ENCODE measurements around the gene OVCH1. TPM values are rescaled to one million over a fixed set of nuclear protein-coding genes. Genes with fewer than 3 reads are reported as not detected.

The OVCH1 gene
- total and polyA plus RNA-seq, 2 experiments from 2014 or later = 0.53 TPM; not detected in 1

DNA sequence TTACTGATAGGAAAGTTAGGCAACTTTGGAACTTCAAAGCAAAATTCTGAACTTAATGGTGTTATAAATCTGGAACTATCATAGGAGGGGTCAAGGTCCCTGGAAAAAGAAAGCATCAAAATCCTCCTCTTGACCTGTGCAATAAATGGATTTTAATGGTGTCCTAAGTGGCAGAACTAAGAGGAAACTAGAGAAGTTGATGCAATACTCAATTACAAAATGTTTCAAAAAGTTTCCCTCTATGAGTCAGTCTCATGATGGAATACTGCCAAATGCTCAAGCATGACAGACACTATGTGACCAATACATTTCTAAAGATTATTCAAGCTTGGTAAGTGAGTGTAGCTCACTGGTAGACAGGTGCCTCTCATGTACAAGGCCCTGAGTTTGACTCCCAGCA is 68.9 kb downstream of the OVCH1 start:
- Histone ChIP-seq H3K4me2 (no peak overlapping the region), H3K27me3 (no peaks in the 10 kb centered on the region), H3K4me1 (ENCODE audit: insufficient read depth) (no peaks in the 10 kb centered on the region), H3K4me3 (no peak overlapping the region), H3K9me2 (replicated peaks; ENCODE audit: insufficient read depth) (no peaks in the 10 kb centered on the region), H4K20me1 (ENCODE audit: insufficient read depth, poor library complexity, severe bottlenecking) (no peaks in the 10 kb centered on the region), H3K36me3 (replicated peaks; ENCODE audit: insufficient read depth, low read depth) (no peaks in the 10 kb centered on the region), H3K9me3 (ENCODE audit: low read depth) (no peaks in the 10 kb centered on the region), H2AFZ (no peak overlapping the region), H3K79me2 (no peaks in the 10 kb centered on the region), H3K27ac (peak overlapping the region; percentile 18)
- TF ChIP-seq EZH2phosphoT487 (IDR thresholded peaks at IDR 0.05; ENCODE audit: low read depth, severe bottlenecking, unreplicated experiment) = no peak
- no peak for TF ChIP-seq EZH2 (IDR thresholded peaks at IDR 0.05; ENCODE audit: borderline replicate concordance)
- TF ChIP-seq, protein P1, sequence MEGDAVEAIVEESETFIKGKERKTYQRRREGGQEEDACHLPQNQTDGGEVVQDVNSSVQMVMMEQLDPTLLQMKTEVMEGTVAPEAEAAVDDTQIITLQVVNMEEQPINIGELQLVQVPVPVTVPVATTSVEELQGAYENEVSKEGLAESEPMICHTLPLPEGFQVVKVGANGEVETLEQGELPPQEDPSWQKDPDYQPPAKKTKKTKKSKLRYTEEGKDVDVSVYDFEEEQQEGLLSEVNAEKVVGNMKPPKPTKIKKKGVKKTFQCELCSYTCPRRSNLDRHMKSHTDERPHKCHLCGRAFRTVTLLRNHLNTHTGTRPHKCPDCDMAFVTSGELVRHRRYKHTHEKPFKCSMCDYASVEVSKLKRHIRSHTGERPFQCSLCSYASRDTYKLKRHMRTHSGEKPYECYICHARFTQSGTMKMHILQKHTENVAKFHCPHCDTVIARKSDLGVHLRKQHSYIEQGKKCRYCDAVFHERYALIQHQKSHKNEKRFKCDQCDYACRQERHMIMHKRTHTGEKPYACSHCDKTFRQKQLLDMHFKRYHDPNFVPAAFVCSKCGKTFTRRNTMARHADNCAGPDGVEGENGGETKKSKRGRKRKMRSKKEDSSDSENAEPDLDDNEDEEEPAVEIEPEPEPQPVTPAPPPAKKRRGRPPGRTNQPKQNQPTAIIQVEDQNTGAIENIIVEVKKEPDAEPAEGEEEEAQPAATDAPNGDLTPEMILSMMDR (IDR thresholded peaks at IDR 0.05; ENCODE audit: poor library complexity) = no peak
- DNase-seq (ENCODE audit: low spot score) = peak; percentile 25

DNA sequence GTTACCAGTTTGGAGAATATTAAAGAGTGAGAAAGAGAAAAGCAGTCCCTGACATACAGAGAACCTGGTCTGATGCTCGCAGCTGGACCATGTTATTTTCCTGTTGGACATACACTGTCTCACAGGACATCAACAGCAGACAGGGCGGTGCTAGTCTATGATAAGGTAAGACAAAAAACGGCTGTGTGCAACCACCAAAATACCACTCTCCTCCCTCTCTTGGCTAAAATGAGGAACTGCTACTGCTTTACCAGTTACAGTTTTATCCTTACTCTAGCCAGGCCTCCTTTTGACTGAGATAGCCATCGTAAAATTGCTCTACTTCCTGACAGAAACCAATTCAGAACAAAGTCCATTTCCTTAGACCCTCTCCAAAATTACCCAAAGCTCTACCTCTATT is 69.5 kb downstream of the OVCH1 start:
- no peak overlapping the region for H2AFZ ChIP-seq
- H3K36me3 ChIP-seq (replicated peaks; ENCODE audit: insufficient read depth, low read depth) = no peaks in the 10 kb centered on the region
- no peaks in the 10 kb centered on the region for H3K27me3 ChIP-seq
- no peaks in the 10 kb centered on the region for H3K79me2 ChIP-seq
- H3K4me3 ChIP-seq = no peak overlapping the region
- whole genome bisulfite sequencing (ENCODE audit: low lambda C conversion rate, missing lambda C conversion rate) = 72% methylated on average over 4 of the region's 4 CpGs
- H3K4me2 ChIP-seq = no peak overlapping the region
- H3K27ac ChIP-seq = no peak overlapping the region
- no peaks in the 10 kb centered on the region for H3K9me3 ChIP-seq (ENCODE audit: low read depth)
- peak; percentile 10 for DNase-seq (ENCODE audit: low spot score)
- H4K20me1 ChIP-seq (ENCODE audit: insufficient read depth, poor library complexity, severe bottlenecking) = no peaks in the 10 kb centered on the region
- no peaks in the 10 kb centered on the region for H3K9me2 ChIP-seq (replicated peaks; ENCODE audit: insufficient read depth)
- TF ChIP-seq EZH2 (IDR thresholded peaks at IDR 0.05; ENCODE audit: borderline replicate concordance) (no peak), EZH2phosphoT487 (IDR thresholded peaks at IDR 0.05; ENCODE audit: low read depth, severe bottlenecking, unreplicated experiment) (no peak)
- TF ChIP-seq, protein P1 (IDR thresholded peaks at IDR 0.05; ENCODE audit: poor library complexity) = no peak
- H3K4me1 ChIP-seq (ENCODE audit: insufficient read depth) = no peaks in the 10 kb centered on the region

DNA sequence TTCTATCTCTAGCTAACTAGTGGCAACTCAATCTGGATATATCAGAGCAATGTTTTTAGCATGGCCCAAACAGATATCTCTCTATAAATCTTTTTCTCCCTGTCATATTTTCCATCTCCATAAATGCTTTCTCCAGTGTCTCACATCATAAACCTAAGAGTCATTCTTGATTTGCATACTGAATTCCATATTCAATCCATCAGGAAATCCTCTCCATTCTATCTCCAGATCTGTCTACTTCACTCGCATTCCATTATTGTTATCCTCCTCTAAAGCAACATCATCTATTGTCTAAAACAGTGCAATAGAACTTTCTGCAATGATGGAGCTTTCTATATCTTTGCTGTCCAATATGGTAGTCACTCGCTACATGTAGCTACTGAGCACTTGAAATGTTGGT is 71.0 kb downstream of the OVCH1 start:
- H3K27me3 ChIP-seq = no peaks in the 10 kb centered on the region
- no peak for DNase-seq (ENCODE audit: low spot score)
- TF ChIP-seq, protein P1 (IDR thresholded peaks at IDR 0.05; ENCODE audit: poor library complexity) = no peak
- no peak for TF ChIP-seq EZH2phosphoT487 (IDR thresholded peaks at IDR 0.05; ENCODE audit: low read depth, severe bottlenecking, unreplicated experiment)
- no peak for TF ChIP-seq EZH2 (IDR thresholded peaks at IDR 0.05; ENCODE audit: borderline replicate concordance)
- H4K20me1 ChIP-seq (ENCODE audit: insufficient read depth, poor library complexity, severe bottlenecking) = no peaks in the 10 kb centered on the region
- no peaks in the 10 kb centered on the region for H3K79me2 ChIP-seq
- no peak overlapping the region for H3K27ac ChIP-seq
- WGBS (ENCODE audit: low lambda C conversion rate, missing lambda C conversion rate) = 94% methylated on average over 2 of the region's 2 CpGs
- H3K4me3 ChIP-seq = no peak overlapping the region
- H2AFZ ChIP-seq = no peak overlapping the region
- H3K36me3 ChIP-seq (replicated peaks; ENCODE audit: insufficient read depth, low read depth) = no peaks in the 10 kb centered on the region
- no peaks in the 10 kb centered on the region for H3K4me1 ChIP-seq (ENCODE audit: insufficient read depth)
- no peak overlapping the region for H3K4me2 ChIP-seq
- no peaks in the 10 kb centered on the region for H3K9me3 ChIP-seq (ENCODE audit: low read depth)
- no peaks in the 10 kb centered on the region for H3K9me2 ChIP-seq (replicated peaks; ENCODE audit: insufficient read depth)

DNA sequence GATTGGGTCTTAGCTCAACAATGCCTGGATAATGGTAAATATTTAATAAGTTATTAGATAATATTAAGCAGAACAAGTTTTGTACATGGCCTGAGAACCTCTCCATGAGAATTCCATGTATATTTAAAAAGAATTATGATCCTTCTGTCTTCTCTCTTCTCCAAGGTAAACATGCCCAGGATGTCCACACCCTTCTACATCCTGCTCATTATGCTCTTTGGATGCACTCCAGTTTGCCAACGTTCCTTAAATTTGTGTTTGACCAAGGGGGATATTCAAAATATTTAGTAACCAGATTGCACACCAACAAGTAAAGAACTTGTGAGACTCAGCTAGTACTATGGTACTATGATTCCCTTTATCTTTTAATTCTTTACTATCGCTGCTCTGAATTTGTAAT is 71.8 kb downstream of the OVCH1 start:
- TF ChIP-seq EZH2 (IDR thresholded peaks at IDR 0.05; ENCODE audit: borderline replicate concordance) (no peak), EZH2phosphoT487 (IDR thresholded peaks at IDR 0.05; ENCODE audit: low read depth, severe bottlenecking, unreplicated experiment) (no peak)
- TF ChIP-seq, protein P1 (IDR thresholded peaks at IDR 0.05; ENCODE audit: poor library complexity) = no peak
- no peaks in the 10 kb centered on the region for H3K27me3 ChIP-seq
- H3K4me3 ChIP-seq = no peak overlapping the region
- no peaks in the 10 kb centered on the region for H3K36me3 ChIP-seq (replicated peaks; ENCODE audit: insufficient read depth, low read depth)
- no peaks in the 10 kb centered on the region for H3K79me2 ChIP-seq
- no peaks in the 10 kb centered on the region for H3K9me3 ChIP-seq (ENCODE audit: low read depth)
- no peaks in the 10 kb centered on the region for H3K4me1 ChIP-seq (ENCODE audit: insufficient read depth)
- H2AFZ ChIP-seq = no peak overlapping the region
- no peak overlapping the region for H3K27ac ChIP-seq
- H4K20me1 ChIP-seq (ENCODE audit: insufficient read depth, poor library complexity, severe bottlenecking) = no peaks in the 10 kb centered on the region
- no peak for DNase-seq (ENCODE audit: low spot score)
- 75% methylated on average over 2 of the region's 2 CpGs for WGBS (ENCODE audit: low lambda C conversion rate, missing lambda C conversion rate)
- H3K4me2 ChIP-seq = no peak overlapping the region
- no peaks in the 10 kb centered on the region for H3K9me2 ChIP-seq (replicated peaks; ENCODE audit: insufficient read depth)

All from hepatocyte (in vitro differentiated cells).